Measurements from ENCODE around the gene SLC34A2.
A peak's percentile ranks its signal among the peaks of the same experiment; 100 is the strongest.
"Not testable (repeated sequence)": the region's sequence is repeated elsewhere in the genome, so short reads cannot be mapped to it uniquely, and the experiment has no call there.

The SLC34A2 gene

DNA sequence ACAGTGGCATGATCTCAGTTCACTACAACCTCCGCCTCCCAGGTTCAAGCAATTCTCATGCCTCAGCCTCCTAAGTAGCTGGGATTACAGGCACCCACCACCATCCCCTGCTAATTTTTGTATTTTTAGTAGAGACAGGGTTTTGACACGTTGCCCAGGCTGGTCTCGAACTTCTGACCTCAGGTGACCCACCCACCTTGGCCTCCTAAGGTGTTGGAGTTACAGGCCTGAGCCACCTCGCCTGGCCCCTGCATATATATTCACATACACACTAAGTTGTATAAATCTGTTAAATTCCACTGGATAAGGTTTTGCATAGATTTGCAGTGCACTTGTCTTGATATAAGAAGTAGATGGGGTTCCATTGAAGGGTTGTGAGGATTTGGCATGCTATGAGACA, 5.8 kb downstream of the SLC34A2 start:
- DNase-seq (ENCODE audit: low spot score): not testable (repeated sequence)

DNA sequence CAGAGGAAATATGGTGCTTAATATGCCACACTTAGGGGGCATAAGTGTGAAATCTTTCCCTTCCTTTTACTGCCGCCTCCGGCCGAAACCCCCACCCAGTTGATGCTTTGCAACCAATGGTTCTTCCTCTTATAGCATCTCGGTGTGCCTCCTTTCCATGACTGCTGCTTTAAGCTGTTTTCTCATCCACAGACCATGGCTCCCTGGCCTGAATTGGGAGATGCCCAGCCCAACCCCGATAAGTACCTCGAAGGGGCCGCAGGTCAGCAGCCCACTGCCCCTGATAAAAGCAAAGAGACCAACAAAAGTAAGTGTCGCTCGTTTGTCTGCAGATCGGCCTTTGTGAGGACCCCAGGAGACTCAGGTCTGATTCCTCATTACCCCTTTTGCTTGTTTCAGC, 6.7 kb downstream of the SLC34A2 start:
- no peak for DNase-seq (ENCODE audit: low spot score)

DNA sequence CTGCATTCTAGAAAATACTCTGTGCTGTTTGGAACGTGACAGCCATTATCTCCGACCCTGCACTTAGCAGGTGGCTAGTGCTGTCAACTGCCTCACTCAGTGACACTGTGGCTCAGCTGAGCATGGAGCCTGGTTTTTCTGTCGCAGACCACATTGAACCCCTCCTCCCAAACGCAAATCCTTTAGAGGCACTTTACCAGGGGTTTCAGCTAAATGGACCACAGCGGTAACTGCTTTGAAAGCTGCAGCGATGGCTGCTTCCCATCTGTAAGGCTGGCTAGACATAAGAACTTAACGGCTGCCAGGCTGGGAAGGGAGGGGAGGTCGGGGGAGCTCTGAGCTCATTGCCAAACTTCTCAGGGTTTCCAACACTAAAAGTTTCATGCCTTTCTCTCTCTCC, 8.1 kb downstream of the SLC34A2 start:
- no peak for DNase-seq (ENCODE audit: low spot score)

DNA sequence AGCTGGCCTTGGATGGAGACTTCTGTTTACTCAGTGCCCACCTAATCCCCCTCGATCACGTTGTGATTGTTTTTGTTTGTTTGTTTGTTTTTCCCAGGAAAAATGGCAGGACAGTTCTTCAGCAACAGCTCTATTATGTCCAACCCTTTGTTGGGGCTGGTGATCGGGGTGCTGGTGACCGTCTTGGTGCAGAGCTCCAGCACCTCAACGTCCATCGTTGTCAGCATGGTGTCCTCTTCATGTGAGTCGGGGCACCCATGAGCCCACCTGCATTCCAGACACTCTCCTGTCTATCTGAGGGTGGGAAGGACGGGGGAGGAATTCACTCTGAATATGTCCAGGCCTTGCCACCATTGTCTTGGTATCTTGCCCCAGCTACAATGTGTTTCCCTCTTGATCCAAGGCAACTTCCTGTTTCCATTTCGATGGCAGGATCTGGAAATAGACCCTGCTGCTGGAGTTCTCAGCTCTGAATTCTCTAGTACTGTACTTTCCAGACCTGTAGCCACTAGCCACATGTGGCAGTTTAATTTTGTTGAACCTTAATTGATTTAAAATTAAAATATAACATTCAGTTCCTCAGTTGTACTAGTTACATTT, 10.5 kb downstream of the SLC34A2 start:
- DNase-seq (ENCODE audit: low spot score): no peak

DNA sequence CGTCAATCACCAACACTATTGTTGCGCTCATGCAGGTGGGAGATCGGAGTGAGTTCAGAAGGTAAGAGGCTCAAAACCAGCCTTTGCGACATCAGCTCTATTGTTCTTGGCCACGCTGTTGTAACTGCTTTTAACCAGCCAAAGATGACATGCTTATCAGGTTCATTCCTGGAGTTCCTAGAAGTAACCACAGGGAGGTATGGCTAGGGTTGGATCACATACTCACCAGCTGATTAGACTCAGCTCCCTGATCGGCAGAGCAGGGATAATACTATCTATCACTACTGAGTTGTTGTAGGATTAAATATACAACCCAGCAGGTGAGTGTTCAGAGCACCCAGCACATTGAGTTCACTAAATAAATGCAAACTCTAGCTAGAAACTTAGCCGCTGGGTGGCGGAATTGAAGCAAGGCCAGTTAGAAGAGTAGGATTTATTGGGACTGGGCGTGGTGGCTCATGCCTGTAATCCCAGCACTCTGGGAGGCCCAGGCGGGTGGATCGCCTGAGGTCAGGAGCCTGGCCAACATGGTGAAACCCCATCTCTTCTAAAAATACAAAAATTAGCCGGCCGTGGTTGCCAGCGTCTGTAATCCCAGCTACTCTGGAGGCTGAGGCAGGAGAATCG, 12.4 kb downstream of the SLC34A2 start:
- no peak for DNase-seq (ENCODE audit: low spot score)

DNA sequence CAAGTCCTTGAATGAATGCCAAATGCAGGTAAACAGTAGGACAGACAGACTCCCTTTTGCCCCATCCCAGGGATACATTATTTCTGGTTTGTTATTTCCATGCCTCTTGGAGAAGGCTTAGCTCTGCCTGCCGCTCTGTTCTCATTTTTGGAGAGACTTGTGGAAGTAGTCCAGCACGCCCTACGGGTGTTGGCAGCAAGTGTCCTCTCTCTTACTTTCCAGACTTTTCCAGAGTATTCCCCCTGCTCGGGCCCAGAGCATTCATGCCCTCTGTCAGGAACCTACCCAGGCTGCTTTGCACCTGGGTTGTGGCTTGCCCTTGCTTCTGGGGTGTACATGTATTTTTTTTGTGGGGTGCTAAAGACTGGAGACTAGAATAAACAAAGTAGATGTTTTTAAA, 15.3 kb downstream of the SLC34A2 start:
- DNase-seq (ENCODE audit: low spot score): peak; percentile 7

GRCh38 chr4:25672756-25673155, 17.1 kb downstream of the SLC34A2 start:
- no peak for DNase-seq (ENCODE audit: low spot score)

GRCh38 chr4:25674386-25674785, 18.7 kb downstream of the SLC34A2 start:
- no peak for DNase-seq (ENCODE audit: low spot score)

- DNase-seq (ENCODE audit: low spot score): no peak
Measured at GRCh38 chr4:25676221-25676620, 20.6 kb downstream of the SLC34A2 start.

GRCh38 chr4:25677157-25677556, 21.5 kb downstream of the SLC34A2 start:
- no peak for DNase-seq (ENCODE audit: low spot score)

- no peak for DNase-seq (ENCODE audit: low spot score)
Measured at GRCh38 chr4:25677943-25678342, 22.3 kb downstream of the SLC34A2 start.

DNA sequence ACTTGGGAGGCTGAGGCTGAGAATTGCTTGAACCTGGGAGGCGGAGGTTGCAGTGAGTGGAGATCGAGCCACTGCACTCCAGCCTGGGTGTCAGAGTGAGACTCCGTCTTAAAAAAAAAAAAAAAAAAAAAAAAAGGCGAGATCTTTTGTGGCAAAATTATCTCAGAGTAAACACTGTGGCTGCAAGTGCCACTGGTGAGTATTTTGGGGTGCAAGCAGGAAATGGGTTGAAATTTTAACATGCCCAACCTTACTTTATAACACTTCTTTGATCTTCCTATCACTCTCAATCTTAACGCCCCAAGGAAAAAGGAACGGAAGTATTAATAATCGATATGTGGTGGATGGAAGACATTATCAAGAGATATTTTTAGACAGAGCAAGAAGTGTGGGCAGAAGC, 32.1 kb downstream of the SLC34A2 start:
- no peak for DNase-seq (ENCODE audit: low spot score)

DNA sequence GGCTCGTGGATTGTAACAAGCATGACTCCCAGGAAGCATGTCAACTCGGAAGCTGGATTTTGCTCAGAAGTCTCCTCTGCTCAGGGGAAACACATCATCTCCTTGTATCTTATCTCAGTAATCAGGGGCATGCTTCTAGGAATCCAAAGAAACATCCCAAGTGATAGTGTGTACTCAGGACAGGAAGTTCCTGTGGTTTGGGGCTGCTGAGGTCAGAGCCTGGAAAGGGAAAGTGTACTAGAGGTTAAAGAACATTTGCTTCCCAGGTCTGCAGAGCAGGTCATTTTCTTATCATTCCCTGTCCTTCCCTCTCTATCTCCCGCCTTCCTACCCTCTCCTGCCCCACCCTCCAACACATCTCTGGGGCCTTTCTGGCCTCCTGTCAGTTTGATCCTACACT, 38.8 kb downstream of the SLC34A2 start:
- no peak for DNase-seq (ENCODE audit: low spot score)

DNA sequence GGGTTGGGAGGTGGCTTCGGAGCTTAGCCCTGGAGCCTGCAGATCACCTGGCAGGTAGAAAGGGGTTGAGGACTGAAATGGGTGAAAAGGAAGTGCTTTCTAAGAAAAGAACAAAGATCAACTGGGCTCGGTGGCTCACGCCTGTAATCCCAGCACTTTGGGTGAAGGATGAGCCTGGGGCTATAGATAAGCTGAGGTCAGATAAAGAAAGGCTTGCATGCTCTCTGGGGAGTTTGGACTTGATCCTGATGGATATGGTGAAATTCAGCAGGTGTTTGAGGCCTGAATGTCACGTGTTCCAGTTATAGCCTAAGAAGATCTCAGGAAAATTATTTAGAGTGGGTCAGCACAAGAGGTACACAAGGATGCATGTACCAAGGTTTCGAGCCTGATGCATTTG, 40.8 kb downstream of the SLC34A2 start:
- no peak for DNase-seq (ENCODE audit: low spot score)

GRCh38 chr4:25697516-25697915, 41.9 kb downstream of the SLC34A2 start:
- DNase-seq (ENCODE audit: low spot score): no peak

- no peak for DNase-seq (ENCODE audit: low spot score)
Measured at GRCh38 chr4:25700661-25701060, 45.0 kb downstream of the SLC34A2 start.

- DNase-seq (ENCODE audit: low spot score): peak; percentile 37
Measured at GRCh38 chr4:25702848-25703247, 47.2 kb downstream of the SLC34A2 start.

DNA sequence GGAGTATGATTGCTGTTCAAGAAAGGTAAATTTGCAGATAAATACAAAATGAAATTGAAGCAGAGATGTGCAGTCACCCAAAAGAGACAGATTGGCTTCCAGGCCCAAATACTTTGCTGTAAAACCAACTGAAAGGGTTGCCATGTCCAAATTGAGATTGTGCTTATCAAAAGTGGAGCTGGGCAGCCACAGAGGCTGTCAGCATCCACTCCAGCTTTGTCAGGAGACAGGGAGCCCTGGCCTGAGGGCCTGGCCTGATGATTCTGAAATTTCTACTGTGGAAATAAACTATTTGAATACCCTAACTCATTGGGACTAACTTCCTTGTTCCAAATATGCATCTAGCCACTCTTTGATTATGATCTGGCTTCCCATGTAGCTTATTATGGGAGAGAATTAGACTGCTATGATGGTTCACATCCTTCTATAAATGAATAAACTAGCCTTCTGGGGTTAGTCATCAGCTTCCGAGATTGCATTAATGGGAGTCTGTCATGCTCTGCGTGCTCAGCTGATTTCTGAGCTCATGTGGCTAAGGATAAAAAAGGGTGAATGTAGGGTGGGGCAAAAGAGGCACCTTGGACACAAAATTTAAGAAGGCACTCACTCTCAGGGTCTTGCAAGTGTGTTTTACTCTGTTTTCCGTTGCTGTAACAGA, 48.2 kb downstream of the SLC34A2 start:
- no peak for DNase-seq (ENCODE audit: low spot score)

- no peak for DNase-seq (ENCODE audit: low spot score)
Measured at GRCh38 chr4:25704516-25704915, 48.9 kb downstream of the SLC34A2 start.

- DNase-seq (ENCODE audit: low spot score): no peak
Measured at GRCh38 chr4:25710637-25711036, 55.0 kb downstream of the SLC34A2 start.

DNA sequence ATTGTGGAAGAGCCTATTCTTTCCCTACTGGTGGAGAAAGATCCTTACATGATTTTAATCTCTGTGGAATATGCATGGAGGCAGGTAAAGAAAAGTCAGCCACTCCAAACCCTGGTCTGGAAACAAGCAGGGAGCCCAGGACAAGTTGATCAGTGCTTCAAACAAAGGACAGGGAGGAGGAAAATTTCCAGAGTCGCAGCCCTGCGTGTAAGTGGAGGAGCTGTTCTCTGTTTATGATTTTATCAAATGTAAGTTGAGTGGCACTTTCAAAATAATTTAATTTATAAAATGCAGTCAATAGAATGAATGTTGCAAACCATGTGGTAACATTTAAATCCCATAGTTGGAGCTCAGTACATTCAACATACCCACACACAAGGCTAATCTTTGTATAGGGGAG, 57.0 kb downstream of the SLC34A2 start:
- no peak for DNase-seq (ENCODE audit: low spot score)

DNA sequence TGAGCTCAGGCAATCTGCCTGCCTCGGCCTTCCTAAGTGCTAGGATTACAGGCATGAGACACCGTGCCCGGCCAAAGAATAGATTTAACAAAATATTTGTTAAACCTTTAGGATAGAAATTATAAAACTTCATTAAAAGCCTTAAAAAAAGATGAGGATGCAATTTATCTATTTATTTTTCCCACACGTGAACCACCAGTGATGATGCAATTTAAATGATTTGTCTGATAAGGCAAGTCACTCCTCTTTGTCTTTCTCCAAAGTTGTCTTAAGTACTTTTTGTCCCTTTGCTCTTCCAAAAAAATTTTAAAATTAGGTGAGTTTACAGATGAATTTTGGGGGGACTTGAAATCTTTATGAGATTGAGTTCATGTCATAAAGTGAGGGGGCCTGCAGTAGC, 58.2 kb downstream of the SLC34A2 start:
- DNase-seq (ENCODE audit: low spot score): no peak

DNA sequence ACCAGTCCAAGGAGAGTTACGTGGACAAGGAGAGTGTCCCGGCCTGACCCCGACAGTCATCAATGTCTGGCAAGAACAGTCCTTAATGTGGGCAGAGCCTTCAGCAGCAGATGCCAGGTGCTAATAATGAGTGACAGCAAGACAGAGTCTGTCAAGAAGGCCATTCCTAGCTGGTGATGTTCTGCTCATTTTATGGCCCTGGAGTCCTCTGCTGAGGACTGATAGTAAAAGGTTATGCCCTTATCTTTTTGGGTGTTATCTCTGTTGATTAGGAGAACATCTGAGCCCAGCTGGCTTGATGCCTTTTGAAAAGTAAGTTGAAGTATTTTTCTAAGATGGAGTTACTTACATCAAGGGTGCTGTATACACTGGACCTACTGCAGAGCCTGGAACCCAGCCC, 67.3 kb downstream of the SLC34A2 start:
- DNase-seq (ENCODE audit: low spot score): no peak

GRCh38 chr4:25723409-25723808, 67.8 kb downstream of the SLC34A2 start:
- DNase-seq (ENCODE audit: low spot score): no peak
